Measurements from ENCODE around the gene SPATA4. TPM values are rescaled to one million over a fixed set of nuclear protein-coding genes. Genes with fewer than 3 reads are reported as not detected.

Gene SPATA4
- total and polyA plus RNA-seq, 9 of the 15 experiments (the other 6 are each of a cell fraction or from before 2014, with no cell fraction given) = not detected

DNA sequence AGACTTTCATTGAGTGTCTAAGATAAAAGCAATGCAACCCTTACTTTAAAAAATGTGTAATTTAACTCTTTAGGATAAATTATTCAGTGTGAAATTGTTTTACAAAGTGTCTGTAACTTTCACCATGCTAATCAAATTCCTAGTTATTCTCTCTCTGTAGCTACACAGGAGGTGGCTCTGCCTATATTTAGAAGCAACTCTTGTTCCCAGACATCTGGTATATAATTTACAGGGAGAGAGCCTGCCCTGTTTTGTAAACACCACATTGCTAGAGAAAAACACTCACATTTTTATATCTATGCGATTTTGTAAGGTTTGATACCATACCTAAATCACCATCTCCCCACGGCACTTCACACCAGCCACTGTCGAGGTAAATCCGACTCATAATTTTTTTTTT is 35.5 kb upstream of the SPATA4 start (continued):
- TF ChIP-seq, protein P1, sequence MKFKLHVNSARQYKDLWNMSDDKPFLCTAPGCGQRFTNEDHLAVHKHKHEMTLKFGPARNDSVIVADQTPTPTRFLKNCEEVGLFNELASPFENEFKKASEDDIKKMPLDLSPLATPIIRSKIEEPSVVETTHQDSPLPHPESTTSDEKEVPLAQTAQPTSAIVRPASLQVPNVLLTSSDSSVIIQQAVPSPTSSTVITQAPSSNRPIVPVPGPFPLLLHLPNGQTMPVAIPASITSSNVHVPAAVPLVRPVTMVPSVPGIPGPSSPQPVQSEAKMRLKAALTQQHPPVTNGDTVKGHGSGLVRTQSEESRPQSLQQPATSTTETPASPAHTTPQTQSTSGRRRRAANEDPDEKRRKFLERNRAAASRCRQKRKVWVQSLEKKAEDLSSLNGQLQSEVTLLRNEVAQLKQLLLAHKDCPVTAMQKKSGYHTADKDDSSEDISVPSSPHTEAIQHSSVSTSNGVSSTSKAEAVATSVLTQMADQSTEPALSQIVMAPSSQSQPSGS (CRISPR knock-in tag; IDR thresholded peaks at IDR 0.05) = no peak
- TF ChIP-seq ZFPM2 (CRISPR knock-in tag; IDR thresholded peaks at IDR 0.05) (no peak), EHMT2 (IDR thresholded peaks at IDR 0.05) (no peak), KLF10 (CRISPR knock-in tag; IDR thresholded peaks at IDR 0.05) (no peak), FUS (optimal IDR thresholded peaks at IDR 0.05; ENCODE audit: low read depth, low read length) (no peak), MBD2 (IDR thresholded peaks at IDR 0.05; ENCODE audit: borderline replicate concordance, low read depth) (no peak), HDGF (IDR thresholded peaks at IDR 0.05) (no peak), ZNF561 (CRISPR knock-in tag; conservative IDR thresholded peaks at IDR 0.05) (no peak), DDX20 (tag; IDR thresholded peaks at IDR 0.05; ENCODE audit: low read depth) (no peak), PHF8 (IDR thresholded peaks at IDR 0.05; ENCODE audit: borderline replicate concordance, low read length) (no peak)

DNA sequence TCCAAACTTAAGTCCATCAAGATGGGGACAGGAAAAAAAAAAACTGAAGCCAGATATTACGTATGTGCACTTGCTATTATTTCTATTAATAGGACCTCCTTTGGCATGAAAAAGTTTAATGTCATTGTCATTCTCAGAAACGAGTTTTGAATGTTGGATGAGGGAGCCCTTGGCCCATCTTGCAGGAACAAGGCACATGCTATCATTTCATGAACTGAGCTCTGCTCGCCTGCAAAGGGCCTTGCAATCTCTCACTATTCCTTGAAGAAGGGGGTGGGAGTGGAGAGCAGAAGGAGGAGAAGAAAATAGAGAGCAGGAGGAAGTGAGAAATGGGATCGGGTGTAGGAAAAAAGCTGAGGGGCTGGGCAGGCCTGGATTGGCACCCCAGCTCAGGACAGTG is 34.3 kb upstream of the SPATA4 start:
- Histone ChIP-seq H3K27ac (ENCODE audit: extremely low read depth, low read depth, low read length) (no peak overlapping the region), H4K20me1 (replicated peaks; ENCODE audit: control insufficient read depth, insufficient read depth, low read length) (no peaks in the 10 kb centered on the region), H3K4me3 (no peak overlapping the region), H3K79me2 (ENCODE audit: control insufficient read depth, insufficient read depth, low read length) (no peaks in the 10 kb centered on the region), H3K4me2 (ENCODE audit: insufficient read depth, low read length) (no peak overlapping the region), H3K27me3 (ENCODE audit: control insufficient read depth in 2 of 2, insufficient read depth in 2 of 2, low read length in 2 of 2) (no peaks in the 10 kb centered on the region), H3K36me3 (ENCODE audit: control insufficient read depth, insufficient read depth, low read length) (no peaks in the 10 kb centered on the region), H3K9ac (ENCODE audit: insufficient read depth in 1 of 2, low read depth in 2 of 2, low read length in 2 of 2) (no peak overlapping the region), H2AFZ (ENCODE audit: low read depth, low read length) (no peak overlapping the region), H3K9me1 (ENCODE audit: control insufficient read depth, insufficient read depth, low read length) (no peaks in the 10 kb centered on the region), H3K4me1 (replicated peaks in 1 of 2; ENCODE audit: control insufficient read depth in 2 of 2, insufficient read depth in 2 of 2, low read length in 2 of 2) (no peaks in the 10 kb centered on the region; a peak in 1 of 5 replicates), H3K9me3 (replicated peaks; ENCODE audit: control insufficient read depth, insufficient read depth, low read depth, low read length) (no peaks in the 10 kb centered on the region)
- WGBS (ENCODE audit: insufficient coverage, low coverage, missing lambda C conversion rate) = 6% methylated on average over 3 of the region's 4 CpGs
- in situ Hi-C loops (cut with MboI) = no loop called here
- TF ChIP-seq TEAD4 (IDR thresholded peaks at IDR 0.05; ENCODE audit: low read length) (no peak), TEAD4 (CRISPR knock-in tag; IDR thresholded peaks at IDR 0.05; ENCODE audit: borderline replicate concordance) (no peak), JUNB (CRISPR knock-in tag; conservative IDR thresholded peaks at IDR 0.05) (no peak), BACH1 (tag; IDR thresholded peaks at IDR 0.05) (no peak), POLR2AphosphoS2 (IDR thresholded peaks at IDR 0.05; ENCODE audit: low read length) (no peak), BMI1 (IDR thresholded peaks at IDR 0.05; ENCODE audit: low read length) (no peak), FOXJ3 (CRISPR knock-in tag; IDR thresholded peaks at IDR 0.05) (no peak), ETS2 (tag; IDR thresholded peaks at IDR 0.05; ENCODE audit: borderline replicate concordance, poor library complexity, severe bottlenecking) (no peak), CREBBP (IDR thresholded peaks at IDR 0.05; ENCODE audit: low read depth, low read length) (no peak), C11orf30 (IDR thresholded peaks at IDR 0.05; ENCODE audit: low read depth) (no peak), HEY1 (CRISPR knock-in tag; IDR thresholded peaks at IDR 0.05; ENCODE audit: borderline replicate concordance) (no peak), MECOM (CRISPR knock-in tag; IDR thresholded peaks at IDR 0.05) (no peak), SP1 (CRISPR knock-in tag; IDR thresholded peaks at IDR 0.05) (no peak), SUPT5H (IDR thresholded peaks at IDR 0.05) (no peak)
- intact Hi-C loops (cut with micrococcal nuclease) = loop anchor here (5.0 kb wide), 1 partner anchor 558 kb away; no protein-coding TSS in a partner anchor
- DNase-seq (ENCODE audit: extremely low read depth in 1 of 4, low spot score in 3 of 4) (no peak), FAIRE-seq (no peak), ATAC-seq (no peak)
- no TSS peak for BruUV-seq (replicated peaks)
- CTCF ChIA-PET (ENCODE audit: low intra/inter-chr PET ratio) = no interaction called here
- POLR2A ChIA-PET = interaction anchor here (0.6 kb wide), 1 partner anchor 1457 kb away, joined by 3 read pairs; no protein-coding TSS in a partner anchor

All from K562 (cell line).